Hepatic stellate cell (primary cell): Measurements from ENCODE around the gene WDR49.
A peak's percentile ranks its signal among the peaks of the same experiment; 100 is the strongest.

ENCODE experiments used
- DNase-seq: peaks from one replicate; pipeline ENCODE4 v3.0.0; 2011; ENCODE audit warnings: low spot score

WDR49 gene

DNA sequence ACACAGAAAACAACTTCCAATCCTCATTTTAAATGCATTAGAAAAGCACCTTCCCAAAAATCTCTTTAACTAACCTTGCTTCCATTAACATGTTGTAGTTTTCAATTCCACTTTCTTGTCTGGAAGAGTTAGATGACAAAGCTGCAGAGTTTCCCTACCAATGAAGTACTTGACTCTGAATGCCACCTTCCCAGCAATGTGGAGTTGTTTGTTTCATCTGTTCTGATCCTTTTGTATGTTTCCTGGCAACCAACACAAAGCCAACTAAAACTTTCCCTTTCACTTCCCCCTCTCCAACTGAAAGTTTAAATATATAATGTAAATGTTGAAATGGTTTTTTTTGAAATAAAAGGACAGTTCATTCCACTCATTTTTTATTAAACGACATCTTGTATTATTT lies at the start of gene WDR49:
Gene WDR49 (minus strand): TSS at position 183 of the 400 bp plus-strand sequence. CDS start 517 bp downstream, outside the sequence.
- no peak for DNase-seq

DNA sequence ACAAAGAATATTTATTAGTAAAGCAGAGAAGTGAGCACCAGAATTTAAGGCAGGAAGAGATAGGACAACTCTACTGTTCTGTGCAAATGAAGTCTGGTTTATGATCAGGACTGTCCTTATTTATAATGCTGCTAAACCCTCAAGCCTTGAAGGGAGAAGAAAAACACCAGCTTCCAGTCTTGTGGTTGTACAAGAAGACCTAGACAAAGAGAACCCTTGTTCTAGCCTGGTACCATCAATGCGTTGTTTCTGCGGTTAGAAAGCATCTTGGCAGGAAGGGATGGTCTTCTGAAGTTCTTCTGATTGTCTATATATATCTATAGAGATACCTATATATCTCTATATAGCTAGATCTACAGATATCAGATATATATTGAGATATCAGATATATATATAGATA lies 47.2 kb upstream of the WDR49 start:
- no peak for DNase-seq

DNA sequence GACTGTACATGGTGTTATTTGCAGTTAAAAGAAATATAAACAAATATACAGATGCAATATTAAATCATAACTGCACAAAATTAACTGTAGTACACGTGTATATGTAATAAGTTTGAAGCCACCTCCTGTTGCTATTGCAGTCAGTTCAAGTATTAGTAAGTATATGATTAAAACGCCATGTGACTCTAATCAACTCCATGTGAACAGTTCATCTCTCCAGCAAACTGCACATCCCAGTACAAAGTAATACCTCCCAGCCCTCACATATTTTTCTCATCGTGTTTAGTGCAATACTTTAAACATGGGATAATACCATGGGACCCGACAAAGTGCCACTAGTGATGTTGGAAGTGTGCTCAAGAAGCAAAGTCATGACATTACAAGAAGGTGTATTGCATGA lies 46.3 kb upstream of the WDR49 start:
- DNase-seq, result no peak

DNA sequence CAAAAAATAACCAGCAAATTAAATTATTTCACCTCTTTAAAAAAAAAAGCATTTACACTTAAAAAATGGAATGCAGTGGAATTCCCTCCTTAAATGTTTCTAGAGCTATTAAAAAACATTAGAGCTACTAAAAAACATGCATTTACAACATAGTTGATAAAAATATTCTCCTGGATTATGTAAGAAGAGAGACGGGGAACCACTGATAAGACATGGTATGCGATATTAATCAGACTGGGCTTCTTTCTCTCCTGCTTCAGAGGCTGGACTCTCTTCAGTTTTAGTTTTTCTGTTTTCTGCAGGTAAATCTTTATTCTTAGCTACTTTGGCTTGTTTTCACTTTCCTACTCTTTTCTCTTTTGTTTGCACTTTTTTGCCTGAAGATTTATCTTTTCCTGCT lies 40.4 kb upstream of the WDR49 start:
- no peak for DNase-seq

DNA sequence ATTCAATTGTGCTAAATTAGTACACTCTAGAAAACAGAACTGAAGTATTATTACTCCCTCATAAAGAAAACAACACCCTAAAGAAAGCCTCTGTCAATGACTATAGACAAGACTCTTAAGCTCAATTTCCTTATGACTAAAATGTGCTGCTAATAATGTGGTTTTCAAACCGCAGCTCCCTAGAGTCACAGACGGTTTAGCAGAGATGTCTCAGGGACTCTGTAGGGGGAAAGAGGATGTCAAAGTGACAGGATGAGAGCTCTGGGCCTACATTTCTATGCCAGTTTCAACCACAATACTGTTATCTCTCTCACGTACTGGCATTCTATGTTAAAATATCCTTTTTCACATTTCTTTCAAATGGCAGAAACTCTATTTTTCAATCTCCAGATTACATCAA lies 37.6 kb upstream of the WDR49 start:
- DNase-seq, result no peak

DNA sequence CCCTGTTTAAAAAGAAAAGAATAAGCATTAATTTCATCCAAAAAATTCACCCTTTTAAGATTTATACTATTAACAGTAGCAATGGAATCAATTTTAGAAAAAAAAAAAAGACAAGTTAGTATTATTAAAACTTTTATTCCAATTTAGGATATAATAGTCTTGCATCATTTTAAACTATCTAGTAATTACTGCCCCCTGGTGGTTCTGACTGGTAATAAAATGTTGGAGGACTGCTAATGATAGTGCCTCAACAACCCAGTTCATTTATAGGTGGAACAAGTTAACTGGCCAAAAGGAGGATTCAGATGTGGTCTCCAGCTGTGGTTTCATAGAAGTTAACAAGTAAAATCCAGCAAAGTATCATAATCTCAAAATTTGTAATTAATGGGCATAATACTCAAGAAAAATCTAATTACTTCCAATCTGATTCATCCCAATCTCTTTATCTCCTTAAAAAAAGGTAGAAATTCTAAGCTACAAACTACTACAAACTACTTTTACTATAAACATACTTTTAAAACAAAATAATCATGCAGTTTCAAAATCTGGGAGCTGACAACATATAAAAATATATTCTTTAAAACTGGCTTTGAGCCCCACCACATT lies 30.7 kb upstream of the WDR49 start:
- DNase-seq, result peak; percentile 9

DNA sequence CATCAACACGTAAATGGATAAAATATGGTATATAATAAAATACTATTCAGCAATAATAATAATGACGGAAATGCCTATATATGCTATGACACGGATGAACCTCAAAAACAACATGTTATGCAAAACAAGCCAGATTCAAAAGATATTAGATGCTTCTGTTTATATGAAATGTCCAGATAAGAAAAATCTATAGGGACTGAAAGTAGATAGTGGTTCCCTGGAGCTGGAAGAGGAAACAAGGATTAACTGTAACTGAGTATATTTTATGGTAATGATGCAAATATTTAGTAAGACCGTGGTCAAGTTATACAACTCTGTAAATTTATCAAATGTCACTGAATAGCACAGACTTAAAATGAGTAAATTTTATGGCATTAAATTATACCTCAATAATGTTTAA lies 25.8 kb upstream of the WDR49 start:
- no peak for DNase-seq

DNA sequence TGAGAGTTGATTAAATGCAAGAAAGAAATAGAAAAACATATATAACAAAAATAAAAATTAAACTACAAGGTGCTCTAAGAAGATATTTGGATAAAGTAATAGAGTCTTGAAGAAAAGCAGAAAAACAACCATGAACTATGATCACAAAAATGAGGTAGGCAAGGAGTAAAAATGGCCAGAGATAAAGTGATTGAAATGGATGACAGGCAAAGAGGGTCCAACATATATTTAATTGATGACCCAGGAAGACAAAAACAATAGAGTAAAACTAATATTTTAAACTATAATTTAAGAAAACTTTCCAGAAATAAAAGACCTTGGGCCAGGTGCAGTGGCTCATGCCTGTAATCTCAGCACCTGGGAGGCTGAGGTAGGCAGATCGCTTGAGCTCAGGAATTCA lies 22.1 kb upstream of the WDR49 start:
- DNase-seq, result no peak

DNA sequence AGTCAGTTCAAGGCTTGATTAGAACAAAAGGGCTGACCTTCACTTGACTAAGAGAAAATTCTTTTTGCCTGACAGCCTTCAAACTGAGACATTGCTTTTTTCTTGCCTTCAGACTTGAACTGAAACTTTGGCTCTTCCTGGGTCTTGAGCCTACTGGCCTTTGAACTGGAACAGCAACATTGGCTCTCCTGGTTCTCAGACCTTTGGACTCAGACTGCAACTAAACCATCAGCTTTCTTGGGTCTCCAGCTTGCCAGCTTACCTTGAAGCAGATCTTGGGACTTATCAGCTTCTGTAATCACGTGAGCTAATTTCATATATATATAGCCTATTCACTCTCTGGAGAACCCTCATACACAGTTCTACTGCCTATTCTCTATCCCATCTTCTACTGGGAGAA lies 19.5 kb upstream of the WDR49 start:
- no peak for DNase-seq

DNA sequence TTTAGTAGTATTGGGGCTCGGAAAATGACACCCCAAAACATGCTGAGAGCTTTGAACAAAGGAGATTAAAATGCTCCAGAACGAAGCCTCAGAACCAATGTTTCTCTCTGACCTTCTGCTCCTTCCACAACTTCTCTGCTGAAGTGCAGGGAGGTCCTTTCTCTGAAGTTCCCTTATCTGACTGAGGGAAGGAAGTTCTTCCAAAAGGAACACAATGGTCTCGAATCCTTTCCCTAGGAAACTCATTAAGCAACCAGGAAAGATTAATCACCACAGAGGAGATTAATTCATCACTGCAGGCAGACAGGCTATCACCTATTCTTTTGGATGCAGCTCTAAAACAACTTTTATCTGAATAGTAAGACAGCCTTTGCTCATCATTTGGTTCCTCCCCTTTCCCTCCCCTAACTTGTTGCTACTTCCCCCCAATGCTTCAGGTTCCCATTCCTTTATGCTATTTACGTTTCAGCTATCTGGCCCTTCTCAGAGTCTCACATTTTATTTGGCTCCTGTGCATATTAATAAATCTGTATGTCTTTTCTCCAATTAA lies 18.2 kb upstream of the WDR49 start:
- no peak for DNase-seq

DNA sequence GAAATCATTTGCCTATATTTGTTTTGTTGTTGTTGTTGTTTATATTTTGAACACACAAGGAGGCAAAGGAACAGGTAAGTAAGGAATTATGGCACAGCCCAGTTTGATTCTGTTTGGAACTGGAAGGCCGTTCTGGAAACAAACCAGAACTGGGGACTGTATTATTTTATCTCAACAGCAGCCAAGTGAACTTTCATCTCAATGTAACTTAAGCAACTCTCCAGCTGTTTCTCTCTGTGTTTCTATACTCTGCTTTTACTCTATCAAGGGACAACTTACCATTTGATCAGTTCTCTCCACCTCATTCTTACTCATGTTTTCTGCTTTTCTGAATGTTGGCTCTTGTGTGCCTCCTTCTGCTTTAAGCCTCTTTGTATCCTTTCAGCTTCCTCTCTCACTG lies 16.0 kb upstream of the WDR49 start:
- DNase-seq, result no peak

DNA sequence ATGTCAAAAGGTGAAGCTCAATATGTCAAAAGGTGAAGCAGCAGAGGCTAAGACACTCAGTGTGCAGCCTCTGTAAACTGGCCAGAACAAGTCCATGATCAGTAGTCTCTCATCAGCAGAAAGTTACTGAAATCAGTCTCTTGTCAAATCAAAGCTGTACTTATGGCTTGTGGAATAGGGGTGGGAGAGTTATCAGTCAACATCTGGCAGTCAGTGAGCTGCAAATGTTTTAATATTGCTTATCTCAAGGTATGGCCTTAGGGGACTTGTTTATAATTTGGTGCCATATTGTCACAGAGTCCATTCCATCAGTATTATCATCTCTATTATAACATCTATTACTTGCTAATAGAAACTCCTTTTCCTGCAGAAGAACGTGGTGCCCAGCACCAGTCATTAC lies 14.9 kb upstream of the WDR49 start:
- DNase-seq, result no peak

DNA sequence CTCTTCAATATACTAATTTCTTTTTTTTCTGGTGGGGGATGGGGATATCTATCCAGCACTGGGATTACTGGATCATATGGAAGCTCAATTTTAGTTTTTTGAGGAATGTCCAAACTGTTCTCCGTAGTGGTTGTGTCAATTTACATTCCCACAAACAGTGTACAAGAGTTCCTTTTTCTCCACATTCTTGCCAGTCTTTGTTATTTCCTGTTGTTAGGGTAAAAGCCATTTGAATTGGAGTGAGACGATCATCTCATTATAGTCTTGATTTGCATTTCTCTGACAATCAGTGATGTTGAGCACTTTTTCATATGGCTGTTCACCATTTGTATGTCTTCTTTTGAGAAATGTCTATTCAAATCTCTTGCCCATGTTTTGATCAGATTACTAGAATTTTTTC lies 12.8 kb upstream of the WDR49 start:
- DNase-seq, result no peak

DNA sequence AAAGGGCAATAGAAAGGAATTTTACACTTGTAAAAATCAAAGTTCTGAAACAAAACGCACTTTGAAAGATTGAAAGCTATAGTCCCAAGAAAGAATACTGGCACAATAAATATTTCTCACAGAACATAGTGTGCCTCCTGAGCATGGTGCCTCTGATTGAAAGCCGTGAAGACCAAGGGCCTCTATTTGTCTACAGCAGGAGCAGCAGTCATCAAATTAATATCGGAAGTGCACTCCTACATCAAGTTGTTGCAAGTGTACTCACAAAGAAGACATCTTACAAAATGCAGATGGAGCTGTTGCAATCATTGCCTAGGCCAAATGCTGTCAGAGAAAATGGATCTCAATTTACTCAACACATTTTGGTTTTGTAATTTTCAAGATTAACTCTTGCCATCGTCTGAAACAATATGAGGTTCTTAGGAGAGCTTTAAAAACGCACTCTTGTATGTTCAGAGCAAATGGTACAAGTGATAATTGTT lies 9.2 kb upstream of the WDR49 start:
- DNase-seq, result no peak

DNA sequence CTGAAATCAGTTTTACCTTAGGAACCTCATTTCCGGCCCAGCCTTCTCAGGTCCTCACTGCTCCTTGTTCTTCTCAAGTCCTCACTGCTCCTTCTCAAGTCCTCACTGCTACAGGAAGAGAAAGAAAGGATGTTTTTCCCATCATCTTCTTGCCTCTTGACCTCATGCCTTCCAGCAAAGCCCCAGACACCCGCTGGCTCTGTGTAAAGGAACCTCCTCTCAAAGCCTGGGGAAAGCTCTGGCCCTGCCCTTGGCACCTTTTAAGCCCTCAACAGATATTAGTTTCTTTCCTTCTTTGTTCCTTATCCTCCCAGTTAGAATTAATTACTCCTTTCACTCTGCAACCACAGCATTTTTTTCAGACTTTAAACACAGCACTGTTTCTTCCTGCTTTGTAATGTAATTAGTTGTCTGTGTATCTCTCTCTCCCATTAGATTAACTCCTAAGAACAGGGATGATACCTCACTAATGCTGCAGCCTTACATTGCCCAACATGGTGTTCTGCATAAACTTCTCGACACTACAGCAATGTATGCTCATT lies 4.0 kb upstream of the WDR49 start:
- DNase-seq, result no peak

DNA sequence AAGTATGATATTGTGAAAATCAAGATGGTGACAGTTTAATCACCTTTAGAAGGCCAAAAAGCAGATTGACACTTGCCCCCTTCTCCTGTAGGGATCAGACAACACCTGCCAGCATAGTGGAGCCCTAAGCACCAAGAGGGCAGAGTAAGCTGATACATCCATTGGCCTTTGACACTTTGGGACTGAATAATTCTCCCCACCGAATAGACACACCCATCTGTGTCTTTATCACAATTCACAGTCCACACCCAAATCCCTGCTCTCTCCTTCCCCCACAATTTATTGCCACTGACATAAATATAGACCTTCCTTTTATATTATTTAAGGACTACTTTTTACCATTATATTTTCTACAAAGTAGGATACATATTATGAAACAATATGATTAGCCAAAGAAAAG lies 3.1 kb upstream of the WDR49 start:
- DNase-seq, result no peak

DNA sequence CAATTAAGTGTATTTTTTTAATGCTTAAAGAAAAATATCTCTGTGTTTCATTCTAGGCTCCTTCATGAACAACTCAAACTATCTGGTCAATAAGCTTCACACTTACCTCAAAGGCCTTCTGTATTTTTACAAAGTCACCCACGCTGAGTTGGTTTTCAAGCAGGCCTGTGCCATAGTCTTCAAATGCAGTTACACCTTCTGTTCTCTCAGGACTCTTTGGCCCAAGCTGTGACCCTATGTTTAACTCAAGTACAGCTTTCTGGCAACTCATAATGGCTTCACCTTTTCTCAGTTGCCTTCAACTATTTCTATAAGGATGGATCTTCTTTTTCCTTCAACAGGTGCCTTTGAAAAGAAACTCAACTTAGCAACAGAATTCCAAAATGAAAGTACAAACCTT lies 587 bp downstream of the WDR49 start:
- DNase-seq, result no peak

DNA sequence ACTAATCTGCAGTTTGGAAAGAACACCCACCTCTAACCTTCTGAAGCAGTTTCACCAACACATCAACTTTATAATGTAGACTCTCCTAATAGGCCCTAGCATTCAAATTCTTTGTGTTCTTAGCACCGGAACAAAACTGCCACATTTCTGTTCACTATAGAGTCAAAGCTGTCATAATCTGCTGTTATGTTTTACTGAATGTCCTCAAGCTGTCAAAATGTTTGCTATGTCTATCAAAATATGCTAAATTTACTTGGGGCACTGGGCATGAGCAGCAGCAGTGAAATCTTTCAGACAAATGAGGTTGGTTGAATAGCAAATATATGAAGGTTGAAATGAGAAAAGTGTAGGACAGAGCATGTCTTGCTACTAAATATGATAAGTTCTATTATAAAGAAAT lies 1.9 kb downstream of the WDR49 start:
- no peak for DNase-seq

DNA sequence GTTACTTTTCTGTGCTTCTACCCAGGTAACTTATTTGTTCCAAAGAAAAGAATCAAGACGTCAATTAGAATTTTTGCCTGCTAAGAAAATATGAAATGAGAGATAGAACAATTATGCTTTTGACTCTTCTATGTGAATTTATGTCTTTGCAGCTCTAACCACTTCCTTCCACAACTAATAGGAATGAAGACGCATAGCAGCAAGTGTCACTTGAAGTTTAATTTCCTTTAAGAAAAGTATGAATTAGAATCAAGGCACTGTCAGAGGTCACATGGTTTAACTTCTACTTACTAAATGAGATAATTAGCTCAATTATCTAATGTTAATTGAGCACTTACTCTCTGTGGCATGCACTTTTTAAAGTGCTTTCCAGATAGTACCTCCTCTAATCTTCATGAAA lies 3.3 kb downstream of the WDR49 start:
- no peak for DNase-seq

DNA sequence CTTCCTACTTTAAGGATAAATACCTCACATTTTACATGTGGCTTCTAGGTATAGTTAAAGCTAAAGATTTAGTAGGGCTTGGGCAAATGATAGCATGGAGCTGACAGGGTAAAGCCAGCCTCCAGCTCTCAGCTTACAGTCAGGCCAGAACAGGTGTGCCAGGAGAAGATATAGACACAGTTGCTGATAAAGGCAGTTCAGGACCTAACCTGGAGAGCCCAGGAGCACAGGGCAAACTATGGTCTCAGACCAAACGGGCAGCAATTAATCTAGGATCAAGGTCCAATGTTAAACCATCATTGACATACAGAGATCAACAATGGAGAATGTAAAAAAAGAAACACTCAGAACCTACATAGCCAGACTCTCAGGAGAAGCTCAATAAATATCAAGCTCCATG lies 4.0 kb downstream of the WDR49 start:
- DNase-seq, result no peak

DNA sequence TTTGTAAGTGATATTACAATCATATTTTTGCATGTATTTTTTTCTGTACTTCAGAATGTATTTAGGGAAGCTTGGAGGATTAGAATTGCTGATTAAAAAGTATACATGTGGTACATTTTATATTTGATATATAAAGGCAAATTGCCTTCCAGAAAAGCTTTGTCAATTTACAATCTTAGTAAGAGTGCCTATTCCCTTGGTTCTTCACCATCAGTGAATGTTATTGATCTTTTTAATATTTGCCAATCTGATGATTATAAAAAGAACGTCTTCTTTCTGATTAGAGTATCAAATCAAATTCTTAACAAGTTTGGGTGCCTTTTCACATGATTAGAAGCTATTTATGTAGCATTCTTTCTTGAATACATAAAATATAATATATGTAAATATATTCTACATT lies 9.1 kb downstream of the WDR49 start:
- DNase-seq, result no peak

DNA sequence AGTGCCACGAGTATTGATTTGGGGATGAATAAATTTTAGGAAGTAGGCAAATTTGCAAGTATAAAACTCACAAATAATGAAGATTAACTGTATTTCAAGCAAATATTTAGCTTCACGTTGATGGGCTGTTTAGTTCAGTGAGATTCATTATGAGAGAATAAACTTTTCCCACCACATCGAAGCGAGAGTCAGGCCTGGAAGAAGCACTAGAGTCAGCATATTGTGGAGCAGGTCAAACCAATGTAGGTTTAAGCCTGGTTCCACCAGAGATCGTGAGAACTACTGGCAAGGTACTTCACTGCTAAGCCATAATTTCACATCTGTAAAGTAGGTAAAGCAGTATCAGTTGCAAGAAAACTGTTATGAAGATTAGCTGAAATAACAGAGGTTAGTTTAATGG lies 22.3 kb downstream of the WDR49 start:
- DNase-seq, result no peak

DNA sequence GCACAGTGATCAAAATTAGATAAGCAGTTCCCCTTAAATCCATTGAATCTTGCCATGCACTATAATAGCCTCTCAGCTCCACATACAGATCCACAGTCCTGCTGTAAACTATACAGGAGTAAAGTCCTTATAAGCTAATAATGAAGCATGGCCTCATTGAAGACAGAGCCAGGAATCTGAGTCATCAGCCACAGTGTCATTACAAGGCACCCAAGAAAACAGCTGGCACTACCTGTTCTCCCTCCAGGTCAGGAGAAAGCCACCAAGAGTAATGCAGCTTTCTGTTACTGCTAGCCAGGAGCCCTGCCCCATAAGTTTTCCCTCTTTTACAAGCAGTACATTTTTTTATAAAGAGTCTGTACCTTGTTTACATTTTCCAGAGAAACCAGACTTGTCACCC lies 27.3 kb downstream of the WDR49 start:
- DNase-seq, result no peak

DNA sequence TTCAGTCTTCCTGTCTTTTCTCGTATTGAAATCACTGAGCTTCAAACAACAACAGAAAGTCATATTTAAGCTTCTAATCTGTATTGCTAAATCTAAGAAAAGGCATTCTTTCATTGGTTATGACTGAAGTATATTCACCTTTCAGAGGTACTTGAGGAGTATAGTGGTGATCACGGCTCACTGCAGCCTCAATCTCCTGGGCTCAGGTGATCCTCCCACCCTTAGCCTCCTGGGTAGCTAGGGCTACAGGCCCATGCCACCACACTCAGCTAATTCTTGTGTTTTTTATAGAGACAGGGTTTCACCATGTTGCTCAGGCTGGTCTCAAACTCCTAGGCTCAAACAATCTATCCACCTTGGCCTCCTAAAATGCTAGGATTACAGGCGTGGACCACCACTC lies 38.7 kb downstream of the WDR49 start:
- no peak for DNase-seq
